WTC11 (cell line): ENCODE results near the gene TAPBP.

ENCODE experiments used
- ELF4 ChIP-seq: sonication (generic); formaldehyde crosslinking; IDR thresholded peaks from 2 replicates; pipeline ENCODE4 v1.8.1; 2022; ENCODE audit warnings: low read depth, mild to moderate bottlenecking, moderate library complexity, missing genetic modification reagents
- JUN ChIP-seq: sonication (generic); formaldehyde crosslinking; IDR thresholded peaks from 2 replicates; pipeline ENCODE4 v1.8.0; 2023; ENCODE audit warnings: mild to moderate bottlenecking, missing genetic modification reagents
- NFE2L1 ChIP-seq: sonication (generic); formaldehyde crosslinking; IDR thresholded peaks from 2 replicates; pipeline ENCODE4 v1.8.1; 2023; ENCODE audit warnings: missing genetic modification reagents
- ZBTB21 ChIP-seq: sonication (generic); formaldehyde crosslinking; IDR thresholded peaks from 2 replicates; pipeline ENCODE4 v1.8.1; 2023; ENCODE audit warnings: mild to moderate bottlenecking, missing genetic modification reagents, borderline replicate concordance
- TF ChIP-seq, protein P1 (sequence below): sonication (generic); formaldehyde crosslinking; IDR thresholded peaks from 2 replicates; pipeline ENCODE4 v1.8.0; 2022; ENCODE audit warnings: mild to moderate bottlenecking, missing genetic modification reagents
- TF ChIP-seq, protein P2 (sequence below): fragments of 200-600 bp; IDR thresholded peaks from 2 replicates; pipeline ENCODE4 v1.8.0; 2022; ENCODE audit warnings: antibody characterized with exemption
- TF ChIP-seq, protein P3 (sequence below): sonication (generic); formaldehyde crosslinking; IDR thresholded peaks from 2 replicates; pipeline ENCODE4 v1.8.0; 2022; ENCODE audit warnings: mild to moderate bottlenecking, missing genetic modification reagents
- TF ChIP-seq, protein P4 (sequence below): sonication (generic); formaldehyde crosslinking; IDR thresholded peaks from 2 replicates; pipeline ENCODE4 v1.8.1; 2022; ENCODE audit warnings: low read depth, mild to moderate bottlenecking, moderate library complexity, missing genetic modification reagents, borderline replicate concordance

DNA sequence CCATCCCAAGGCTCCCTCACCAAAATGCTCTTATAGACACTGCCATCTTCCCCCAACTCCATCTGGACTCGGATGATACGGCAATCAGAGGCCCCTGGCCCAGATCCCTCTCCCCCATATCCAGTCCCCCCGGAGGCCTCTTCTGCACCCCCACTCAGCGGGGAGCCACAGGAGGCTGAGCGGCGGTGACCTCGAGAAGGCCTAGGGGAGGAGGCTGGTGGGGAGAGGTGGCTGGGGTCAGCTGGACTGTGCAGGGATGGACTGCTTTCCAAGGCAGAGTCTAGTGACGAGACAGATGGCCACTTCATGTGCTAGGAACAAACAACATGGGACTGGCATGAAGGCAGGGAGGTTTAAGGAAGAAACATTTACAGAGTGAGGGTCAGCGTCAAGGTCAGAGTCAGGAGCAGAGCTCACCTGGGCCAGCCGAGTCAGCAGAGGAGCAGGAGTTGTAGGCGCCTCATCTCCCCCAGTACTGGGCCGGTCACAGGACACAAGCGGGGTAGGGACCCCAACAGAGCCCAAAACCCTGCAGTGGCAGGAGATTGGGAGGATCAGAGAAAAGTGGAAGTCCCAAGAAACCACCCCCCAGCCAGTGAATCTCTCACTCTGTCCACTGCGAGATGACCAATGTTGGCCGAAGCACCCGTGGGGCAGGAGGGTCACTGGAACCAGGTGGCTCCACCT is 20.7 kb downstream of the TAPBP start:
- TF ChIP-seq, protein P1, sequence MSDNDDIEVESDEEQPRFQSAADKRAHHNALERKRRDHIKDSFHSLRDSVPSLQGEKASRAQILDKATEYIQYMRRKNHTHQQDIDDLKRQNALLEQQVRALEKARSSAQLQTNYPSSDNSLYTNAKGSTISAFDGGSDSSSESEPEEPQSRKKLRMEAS (CRISPR knock-in tag): no peak
- TF ChIP-seq, protein P2, sequence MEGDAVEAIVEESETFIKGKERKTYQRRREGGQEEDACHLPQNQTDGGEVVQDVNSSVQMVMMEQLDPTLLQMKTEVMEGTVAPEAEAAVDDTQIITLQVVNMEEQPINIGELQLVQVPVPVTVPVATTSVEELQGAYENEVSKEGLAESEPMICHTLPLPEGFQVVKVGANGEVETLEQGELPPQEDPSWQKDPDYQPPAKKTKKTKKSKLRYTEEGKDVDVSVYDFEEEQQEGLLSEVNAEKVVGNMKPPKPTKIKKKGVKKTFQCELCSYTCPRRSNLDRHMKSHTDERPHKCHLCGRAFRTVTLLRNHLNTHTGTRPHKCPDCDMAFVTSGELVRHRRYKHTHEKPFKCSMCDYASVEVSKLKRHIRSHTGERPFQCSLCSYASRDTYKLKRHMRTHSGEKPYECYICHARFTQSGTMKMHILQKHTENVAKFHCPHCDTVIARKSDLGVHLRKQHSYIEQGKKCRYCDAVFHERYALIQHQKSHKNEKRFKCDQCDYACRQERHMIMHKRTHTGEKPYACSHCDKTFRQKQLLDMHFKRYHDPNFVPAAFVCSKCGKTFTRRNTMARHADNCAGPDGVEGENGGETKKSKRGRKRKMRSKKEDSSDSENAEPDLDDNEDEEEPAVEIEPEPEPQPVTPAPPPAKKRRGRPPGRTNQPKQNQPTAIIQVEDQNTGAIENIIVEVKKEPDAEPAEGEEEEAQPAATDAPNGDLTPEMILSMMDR: no peak
- no peak for TF ChIP-seq ZBTB21 (CRISPR knock-in tag)
- TF ChIP-seq, protein P3, sequence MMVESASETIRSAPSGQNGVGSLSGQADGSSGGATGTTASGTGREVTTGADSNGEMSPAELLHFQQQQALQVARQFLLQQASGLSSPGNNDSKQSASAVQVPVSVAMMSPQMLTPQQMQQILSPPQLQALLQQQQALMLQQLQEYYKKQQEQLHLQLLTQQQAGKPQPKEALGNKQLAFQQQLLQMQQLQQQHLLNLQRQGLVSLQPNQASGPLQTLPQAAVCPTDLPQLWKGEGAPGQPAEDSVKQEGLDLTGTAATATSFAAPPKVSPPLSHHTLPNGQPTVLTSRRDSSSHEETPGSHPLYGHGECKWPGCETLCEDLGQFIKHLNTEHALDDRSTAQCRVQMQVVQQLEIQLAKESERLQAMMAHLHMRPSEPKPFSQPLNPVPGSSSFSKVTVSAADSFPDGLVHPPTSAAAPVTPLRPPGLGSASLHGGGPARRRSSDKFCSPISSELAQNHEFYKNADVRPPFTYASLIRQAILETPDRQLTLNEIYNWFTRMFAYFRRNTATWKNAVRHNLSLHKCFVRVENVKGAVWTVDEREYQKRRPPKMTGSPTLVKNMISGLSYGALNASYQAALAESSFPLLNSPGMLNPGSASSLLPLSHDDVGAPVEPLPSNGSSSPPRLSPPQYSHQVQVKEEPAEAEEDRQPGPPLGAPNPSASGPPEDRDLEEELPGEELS (CRISPR knock-in tag): no peak
- TF ChIP-seq, protein P4, sequence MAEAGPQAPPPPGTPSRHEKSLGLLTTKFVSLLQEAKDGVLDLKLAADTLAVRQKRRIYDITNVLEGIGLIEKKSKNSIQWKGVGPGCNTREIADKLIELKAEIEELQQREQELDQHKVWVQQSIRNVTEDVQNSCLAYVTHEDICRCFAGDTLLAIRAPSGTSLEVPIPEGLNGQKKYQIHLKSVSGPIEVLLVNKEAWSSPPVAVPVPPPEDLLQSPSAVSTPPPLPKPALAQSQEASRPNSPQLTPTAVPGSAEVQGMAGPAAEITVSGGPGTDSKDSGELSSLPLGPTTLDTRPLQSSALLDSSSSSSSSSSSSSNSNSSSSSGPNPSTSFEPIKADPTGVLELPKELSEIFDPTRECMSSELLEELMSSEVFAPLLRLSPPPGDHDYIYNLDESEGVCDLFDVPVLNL (CRISPR knock-in tag): no peak
- TF ChIP-seq JUN (CRISPR knock-in tag): no peak
- TF ChIP-seq NFE2L1: no peak
- TF ChIP-seq ELF4: no peak
